ENCODE measurements around the gene DEFB115. TPM values are rescaled to one million over a fixed set of nuclear protein-coding genes. Genes with fewer than 3 reads are reported as not detected.
A peak's percentile ranks its signal among the peaks of the same experiment; 100 is the strongest.
"Not testable (repeated sequence)": the region's sequence is repeated elsewhere in the genome, so short reads cannot be mapped to it uniquely, and the experiment has no call there.

Gene DEFB115
- total and polyA plus RNA-seq, 2 experiments from 2014 or later, result not detected

DNA sequence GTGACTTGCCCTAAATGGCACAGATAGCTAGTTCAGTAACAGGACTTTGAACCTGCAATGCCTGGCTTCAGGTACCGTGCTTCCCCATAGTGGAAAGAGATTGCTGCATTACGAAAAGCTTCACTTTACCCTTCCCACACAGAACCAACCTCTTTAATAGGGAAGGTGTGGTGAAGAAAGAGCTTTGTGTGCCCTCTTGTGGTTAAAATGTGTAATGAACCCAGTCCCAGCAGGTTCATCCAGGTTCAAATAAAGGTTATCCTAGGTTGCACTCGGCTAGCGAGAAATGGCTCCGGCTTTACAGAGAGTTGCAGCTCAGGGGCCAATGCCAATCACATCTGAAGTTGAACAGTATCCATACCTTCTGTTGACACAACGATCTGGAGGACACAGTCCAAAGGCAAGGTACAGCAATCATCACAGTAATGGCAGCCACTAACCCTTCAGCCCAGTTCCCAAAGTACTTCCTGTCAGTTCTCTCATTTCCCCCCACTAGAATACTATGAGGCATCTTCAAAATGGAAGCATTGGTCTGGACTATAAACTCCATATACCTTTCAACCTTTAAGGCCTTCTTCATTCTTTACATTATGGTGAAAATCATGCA lies 3.0 kb downstream of the DEFB115 start:
- H3K4me1 ChIP-seq (ENCODE audit: insufficient read depth), result no peaks in the 10 kb centered on the region
- H3K79me2 ChIP-seq (ENCODE audit: insufficient read depth), result no peaks in the 10 kb centered on the region
- H3K27me3 ChIP-seq (replicated peaks; ENCODE audit: insufficient read depth), result no peaks in the 10 kb centered on the region
- in situ Hi-C loops (cut with MboI), result no loop called here
- H3K9ac ChIP-seq, result no peak overlapping the region
- H3K4me3 ChIP-seq, result no peak overlapping the region
- no peaks in the 10 kb centered on the region for H4K20me1 ChIP-seq (ENCODE audit: insufficient read depth)
- peak; percentile 3 for DNase-seq
- TF ChIP-seq EZH2phosphoT487 (IDR thresholded peaks at IDR 0.05; ENCODE audit: insufficient read depth, low read depth), result no peak
- TF ChIP-seq EZH2 (IDR thresholded peaks at IDR 0.05; ENCODE audit: insufficient read depth, poor library complexity, severe bottlenecking), result no peak
- no peaks in the 10 kb centered on the region for H3K9me3 ChIP-seq (ENCODE audit: low read depth)
- H3K9me2 ChIP-seq (ENCODE audit: insufficient read depth), result no peaks in the 10 kb centered on the region
- H3K27ac ChIP-seq, result no peak overlapping the region
- no peak overlapping the region for H2AFZ ChIP-seq
- H3K36me3 ChIP-seq (ENCODE audit: low read depth), result no peaks in the 10 kb centered on the region
- no peaks in the 10 kb centered on the region for H3F3A ChIP-seq (ENCODE audit: insufficient read depth)
- no peak overlapping the region for H3K4me2 ChIP-seq (ENCODE audit: unreplicated experiment)
- 11 to 17% methylated on average over 6 of the region's 6 CpGs for WGBS, 2 experiments (ENCODE audit: low coverage in 1 of 2, low lambda C conversion rate in 2 of 2, missing lambda C conversion rate in 2 of 2)

DNA sequence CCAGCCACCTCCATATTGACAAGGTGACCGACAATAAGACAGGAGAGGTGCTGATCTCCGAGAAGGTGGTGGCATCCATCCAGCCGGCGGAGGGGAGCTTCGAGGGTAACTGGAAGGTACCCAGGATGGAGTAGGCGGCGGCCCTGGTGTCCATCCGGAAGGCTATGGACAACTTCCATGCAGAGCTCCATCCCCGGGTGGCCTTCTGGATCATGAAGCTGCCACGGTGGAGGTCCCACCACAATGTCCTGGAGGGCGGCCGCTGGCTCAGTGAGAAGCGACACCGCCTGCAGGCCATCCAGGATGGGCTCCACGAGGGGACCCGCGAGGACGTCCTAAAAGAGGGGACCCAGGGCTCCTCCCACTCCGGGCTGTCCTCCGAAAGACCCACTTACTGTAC lies 17.0 kb downstream of the DEFB115 start:
- TF ChIP-seq EZH2phosphoT487 (IDR thresholded peaks at IDR 0.05; ENCODE audit: insufficient read depth, low read depth), result no peak
- 45% methylated on average over 19 to 20 of the region's 20 CpGs for WGBS, 2 experiments (ENCODE audit: low coverage in 1 of 2, low lambda C conversion rate in 2 of 2, missing lambda C conversion rate in 2 of 2)

DNA sequence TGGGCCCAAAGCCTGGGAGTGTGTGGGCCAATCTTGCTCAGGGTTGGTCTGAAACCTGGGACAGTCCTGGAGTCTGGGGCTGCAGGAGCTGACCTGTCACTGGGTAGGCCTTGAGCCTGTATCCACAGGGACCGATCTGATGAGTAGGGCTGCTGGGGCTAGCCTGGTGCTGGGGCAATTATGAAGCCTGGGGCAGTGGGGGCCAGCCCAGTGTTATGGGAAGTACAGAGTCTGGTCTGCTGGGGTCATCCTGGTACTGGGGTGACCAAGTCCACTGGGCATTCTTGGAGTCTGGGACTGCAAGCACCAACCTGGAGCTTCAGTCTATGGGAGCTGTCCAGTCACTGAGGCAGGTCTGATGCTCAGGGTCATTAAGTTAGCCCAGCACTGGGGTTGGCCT lies 20.7 kb downstream of the DEFB115 start:
- no peaks in the 10 kb centered on the region for H3K9me3 ChIP-seq (ENCODE audit: low read depth)
- 0 to 10% methylated on average over 1 of the region's 1 CpG for WGBS, 2 experiments (ENCODE audit: low coverage in 1 of 2, low lambda C conversion rate in 2 of 2, missing lambda C conversion rate in 2 of 2)
- H3K36me3 ChIP-seq (ENCODE audit: low read depth), result no peaks in the 10 kb centered on the region
- no peaks in the 10 kb centered on the region for H3K79me2 ChIP-seq (ENCODE audit: insufficient read depth)
- in situ Hi-C loops (cut with MboI), result no loop called here
- no peaks in the 10 kb centered on the region for H3K9me2 ChIP-seq (ENCODE audit: insufficient read depth)
- TF ChIP-seq EZH2 (IDR thresholded peaks at IDR 0.05; ENCODE audit: insufficient read depth, poor library complexity, severe bottlenecking) (no peak), EZH2phosphoT487 (IDR thresholded peaks at IDR 0.05; ENCODE audit: insufficient read depth, low read depth) (no peak)
- no peaks in the 10 kb centered on the region for H3K27me3 ChIP-seq (replicated peaks; ENCODE audit: insufficient read depth)
- H3K9ac ChIP-seq, result no peak overlapping the region
- DNase-seq, result no peak
- H4K20me1 ChIP-seq (ENCODE audit: insufficient read depth), result no peaks in the 10 kb centered on the region
- no peak overlapping the region for H3K4me2 ChIP-seq (ENCODE audit: unreplicated experiment)
- H3K27ac ChIP-seq, result no peak overlapping the region
- no peaks in the 10 kb centered on the region for H3F3A ChIP-seq (ENCODE audit: insufficient read depth)
- H2AFZ ChIP-seq, result no peak overlapping the region
- H3K4me1 ChIP-seq (ENCODE audit: insufficient read depth), result no peaks in the 10 kb centered on the region
- no peak overlapping the region for H3K4me3 ChIP-seq

More for the DNA sequence above, 17.0 kb downstream of the DEFB115 start:
- no peaks in the 10 kb centered on the region for H3K9me2 ChIP-seq (ENCODE audit: insufficient read depth)
- H3K79me2 ChIP-seq (ENCODE audit: insufficient read depth), result no peaks in the 10 kb centered on the region
- no peaks in the 10 kb centered on the region for H3K4me1 ChIP-seq (ENCODE audit: insufficient read depth)
- H3K9me3 ChIP-seq (ENCODE audit: low read depth), result no peaks in the 10 kb centered on the region
- no peak overlapping the region for H3K27ac ChIP-seq
- no peaks in the 10 kb centered on the region for H4K20me1 ChIP-seq (ENCODE audit: insufficient read depth)
- no peak overlapping the region for H3K4me2 ChIP-seq (ENCODE audit: unreplicated experiment)
- H3F3A ChIP-seq (ENCODE audit: insufficient read depth), result no peaks in the 10 kb centered on the region
- no peak for DNase-seq
- H3K27me3 ChIP-seq (replicated peaks; ENCODE audit: insufficient read depth), result no peaks in the 10 kb centered on the region
- no peaks in the 10 kb centered on the region for H3K36me3 ChIP-seq (ENCODE audit: low read depth)
- H3K4me3 ChIP-seq, result no peak overlapping the region
- H2AFZ ChIP-seq, result no peak overlapping the region
- in situ Hi-C loops (cut with MboI), result no loop called here
- H3K9ac ChIP-seq, result no peak overlapping the region

DNA sequence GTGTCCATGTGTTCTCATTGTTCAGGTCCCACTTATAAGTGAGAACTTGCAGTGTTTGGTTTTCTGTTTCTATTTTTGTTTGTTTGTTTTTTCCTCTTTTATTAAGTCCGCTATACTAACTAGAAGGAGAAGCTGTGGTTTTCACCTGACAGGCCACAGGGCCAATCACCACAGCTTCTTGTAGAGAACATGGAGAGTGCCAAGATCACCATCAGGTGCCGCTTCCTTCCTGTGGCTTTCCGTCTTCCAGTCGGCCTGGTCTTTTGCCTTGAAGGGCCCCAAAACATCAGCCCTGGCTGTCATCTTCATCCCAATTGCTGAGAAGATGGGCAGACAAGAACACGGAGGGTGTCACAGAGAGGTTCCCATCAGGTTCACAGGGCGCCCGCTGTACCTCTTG lies 27.5 kb downstream of the DEFB115 start:
- H3K27ac ChIP-seq; H3K27me3 ChIP-seq (replicated peaks; ENCODE audit: insufficient read depth); H3K9me3 ChIP-seq (ENCODE audit: low read depth); H4K20me1 ChIP-seq (ENCODE audit: insufficient read depth); H3K9me2 ChIP-seq (ENCODE audit: insufficient read depth); H3K4me2 ChIP-seq (ENCODE audit: unreplicated experiment); DNase-seq; H3K9ac ChIP-seq; H3F3A ChIP-seq (ENCODE audit: insufficient read depth); H2AFZ ChIP-seq; in situ Hi-C loops (cut with MboI); H3K79me2 ChIP-seq (ENCODE audit: insufficient read depth); H3K4me3 ChIP-seq; H3K4me1 ChIP-seq (ENCODE audit: insufficient read depth); H3K36me3 ChIP-seq (ENCODE audit: low read depth): not testable (repeated sequence)
- WGBS, 2 experiments (ENCODE audit: low coverage in 1 of 2, low lambda C conversion rate in 2 of 2, missing lambda C conversion rate in 2 of 2), result 29% methylated on average over 7 of the region's 7 CpGs

Data from GM23248 (cell line).